GM19351 (cell line): ENCODE measurements around the gene SLC41A3.

ENCODE experiments used
- ATAC-seq: cut with Tn5 transposase; IDR thresholded peaks from one replicate; pipeline ENCODE4 v1.9.1; 2021; ENCODE audit warnings: mild to moderate bottlenecking, moderate library complexity; ENCODE audit not compliant: unreplicated experiment

Gene SLC41A3

DNA sequence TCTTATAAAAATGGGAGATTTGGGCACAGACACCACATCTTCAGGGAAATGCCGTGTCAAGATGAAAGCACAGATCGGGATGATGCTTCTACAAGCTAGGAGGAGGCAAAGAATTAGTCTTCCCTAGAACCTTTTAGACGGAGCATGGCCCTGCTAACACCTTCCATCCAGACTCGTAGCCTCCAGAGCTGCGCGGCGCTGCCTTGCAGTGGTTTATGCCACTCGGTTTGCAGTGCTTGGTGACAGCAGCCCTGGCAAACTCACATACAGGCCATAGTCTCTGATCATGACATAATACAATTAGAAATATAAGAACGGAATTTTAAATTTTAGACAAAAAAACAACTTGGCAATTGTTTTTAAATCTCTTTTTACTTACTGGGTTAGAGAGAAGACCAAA lies 37.1 kb upstream of the SLC41A3 start:
- no peak for ATAC-seq

GRCh38 chr3:126119976-126120375 lies 36.1 kb upstream of the SLC41A3 start:
- no peak for ATAC-seq

DNA sequence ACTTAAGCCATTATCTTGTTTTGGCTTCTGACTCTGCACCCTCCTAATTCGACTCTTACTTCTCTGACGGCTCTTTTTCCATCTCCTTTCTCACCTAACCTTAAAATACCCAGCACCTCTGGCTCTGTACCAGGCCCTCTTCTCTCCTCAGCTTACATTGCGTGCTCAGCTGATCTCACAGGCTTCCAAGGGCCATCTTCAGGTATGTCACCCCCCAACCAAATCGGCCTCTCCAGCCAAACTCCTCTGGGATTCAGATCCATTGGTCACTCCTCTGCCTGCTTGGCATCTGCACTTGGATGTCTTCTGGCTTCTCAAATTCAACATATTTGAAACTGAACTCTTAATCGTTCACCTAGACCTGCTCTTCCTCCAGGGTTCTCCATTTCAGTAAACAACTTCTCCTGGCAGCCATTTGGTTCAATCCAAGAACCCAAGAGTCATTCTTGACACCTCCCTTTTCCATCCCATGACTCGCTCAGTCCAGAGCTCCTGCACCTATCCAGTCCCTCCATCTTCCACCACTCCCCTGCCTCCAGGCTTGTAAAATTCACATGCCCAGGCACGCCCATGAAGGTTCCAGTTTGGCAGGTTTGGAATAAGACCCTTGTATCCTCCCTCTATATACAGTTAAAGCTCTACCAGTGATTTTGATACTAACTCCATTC lies 35.2 kb upstream of the SLC41A3 start:
- no peak for ATAC-seq

DNA sequence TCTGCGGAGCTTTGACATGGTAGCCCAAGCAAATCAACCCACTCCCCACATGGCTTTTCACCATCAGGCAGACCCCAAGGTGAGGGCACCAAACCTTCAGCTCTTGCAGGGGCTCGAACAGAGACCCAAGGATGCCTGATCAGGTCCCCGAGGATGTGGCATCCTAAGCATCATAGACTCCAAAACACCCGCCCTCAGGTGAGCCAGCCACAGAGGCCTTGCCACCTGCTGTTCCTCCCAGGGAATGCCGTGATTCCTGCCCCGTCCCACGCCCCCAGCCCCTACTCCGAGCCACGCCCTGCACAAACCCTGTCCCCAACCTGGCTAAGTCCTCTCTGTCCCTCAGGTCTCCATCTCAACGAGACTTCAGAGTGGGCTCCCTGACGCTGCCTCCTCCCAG lies 34.7 kb upstream of the SLC41A3 start:
- no peak for ATAC-seq

- ATAC-seq, result no peak
These were observed 33.9 kb upstream of the SLC41A3 start for GRCh38 chr3:126117786-126118185.

GRCh38 chr3:126117212-126117611 lies 33.3 kb upstream of the SLC41A3 start:
- ATAC-seq, result no peak

GRCh38 chr3:126116526-126116925 lies 32.6 kb upstream of the SLC41A3 start:
- ATAC-seq, result no peak

DNA sequence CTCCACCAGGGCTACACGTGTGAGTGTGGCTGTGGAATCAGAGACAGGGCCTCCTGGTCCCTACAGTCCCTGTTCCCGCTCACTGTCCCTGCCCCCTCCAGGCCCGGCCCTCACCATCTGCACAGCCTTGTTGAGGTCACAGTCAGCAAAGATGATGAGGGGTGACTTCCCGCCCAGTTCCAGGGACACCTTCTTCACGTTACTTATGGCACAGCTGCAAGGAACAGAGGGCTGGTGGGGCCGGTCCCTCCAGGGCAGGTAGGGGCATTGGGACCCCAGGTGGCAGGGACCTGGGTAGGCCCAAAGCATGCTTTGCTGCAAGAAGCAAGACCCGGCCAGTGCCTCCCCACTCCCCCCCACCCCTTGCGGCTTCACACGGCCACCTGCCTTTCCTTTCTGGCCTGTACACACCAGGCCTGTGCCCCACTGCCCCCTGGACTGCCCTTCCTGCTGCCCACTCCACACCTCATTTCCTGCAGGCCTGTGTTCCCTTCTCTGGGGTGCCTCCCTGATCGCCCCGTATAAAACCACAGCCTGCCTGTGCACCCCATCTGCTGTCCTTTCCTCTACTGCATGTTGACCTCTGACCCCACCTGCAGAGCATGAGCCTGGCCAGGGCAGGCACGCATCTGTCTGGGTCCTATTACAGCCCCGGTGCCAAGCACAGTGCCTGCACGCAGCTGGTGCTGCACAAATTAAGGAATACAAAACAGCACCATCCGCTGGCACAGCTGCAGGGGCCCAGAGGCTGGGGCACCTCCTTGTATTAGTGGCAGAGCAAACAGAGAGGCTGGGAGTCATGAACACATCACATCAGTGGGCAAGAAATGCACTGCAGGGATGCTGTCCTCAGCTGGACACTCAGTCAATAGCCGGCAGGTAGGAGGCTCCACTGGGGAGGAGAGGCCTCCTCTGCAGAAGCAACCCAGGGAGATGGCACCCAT lies 30.8 kb upstream of the SLC41A3 start:
- ATAC-seq, result no peak

DNA sequence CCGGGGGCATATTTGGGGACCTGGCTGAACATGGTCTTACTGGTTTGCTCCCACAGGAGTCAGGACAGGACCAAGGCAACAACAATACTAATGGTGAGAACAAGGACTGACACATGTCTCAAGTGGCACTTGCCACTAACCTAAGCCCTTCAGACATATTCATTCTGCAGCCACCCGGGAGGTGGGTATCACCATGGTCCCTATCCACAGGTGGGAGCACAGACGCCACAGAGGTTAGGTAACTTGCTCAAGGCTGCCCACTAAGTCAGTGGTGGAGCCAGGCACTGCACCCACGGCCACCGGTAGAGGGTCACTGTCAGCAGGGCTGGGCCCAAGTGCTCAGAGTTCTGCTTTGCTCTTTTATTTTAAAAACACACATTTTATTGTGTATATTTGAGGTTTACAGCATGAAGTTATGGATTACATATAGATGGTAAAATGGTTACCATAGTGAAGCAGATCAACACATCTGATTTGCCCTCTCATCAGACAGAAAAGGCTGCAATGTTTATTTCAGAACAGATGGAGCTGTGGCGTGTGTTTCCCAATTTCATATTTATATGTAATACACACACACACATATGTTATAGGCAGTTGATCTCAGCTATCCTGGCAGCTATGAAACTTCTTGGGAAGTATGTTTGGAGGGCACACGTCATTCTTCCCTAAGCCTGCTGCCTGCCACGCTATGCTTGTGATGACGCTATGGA lies 30.0 kb upstream of the SLC41A3 start:
- ATAC-seq, result no peak

- no peak for ATAC-seq
These were observed 29.3 kb upstream of the SLC41A3 start for GRCh38 chr3:126113238-126113555.

GRCh38 chr3:126112531-126113237 lies 28.8 kb upstream of the SLC41A3 start:
- no peak for ATAC-seq

- ATAC-seq, result no peak
These were observed 27.9 kb upstream of the SLC41A3 start for GRCh38 chr3:126111566-126112475.

DNA sequence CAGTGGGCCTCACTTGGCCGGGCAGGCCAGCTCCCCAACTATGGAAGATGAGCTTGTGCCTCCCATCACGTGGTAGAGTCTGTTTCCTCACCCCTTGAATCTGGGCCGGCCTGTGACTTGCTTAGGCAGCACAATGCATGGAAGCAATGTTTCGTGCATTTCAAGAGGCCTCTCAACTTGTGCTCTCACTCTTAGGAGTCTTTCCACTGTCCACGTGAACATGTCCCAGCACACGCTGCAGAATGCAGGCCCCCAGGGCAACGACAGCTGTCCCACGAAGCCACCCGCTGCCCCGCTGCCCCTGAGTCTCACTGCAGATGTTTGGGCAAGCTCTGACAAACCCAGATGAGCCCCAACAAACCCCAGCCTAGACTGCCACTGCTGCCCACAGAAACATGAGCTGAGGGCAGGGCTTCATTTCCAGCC lies 27.2 kb upstream of the SLC41A3 start:
- ATAC-seq, result no peak

DNA sequence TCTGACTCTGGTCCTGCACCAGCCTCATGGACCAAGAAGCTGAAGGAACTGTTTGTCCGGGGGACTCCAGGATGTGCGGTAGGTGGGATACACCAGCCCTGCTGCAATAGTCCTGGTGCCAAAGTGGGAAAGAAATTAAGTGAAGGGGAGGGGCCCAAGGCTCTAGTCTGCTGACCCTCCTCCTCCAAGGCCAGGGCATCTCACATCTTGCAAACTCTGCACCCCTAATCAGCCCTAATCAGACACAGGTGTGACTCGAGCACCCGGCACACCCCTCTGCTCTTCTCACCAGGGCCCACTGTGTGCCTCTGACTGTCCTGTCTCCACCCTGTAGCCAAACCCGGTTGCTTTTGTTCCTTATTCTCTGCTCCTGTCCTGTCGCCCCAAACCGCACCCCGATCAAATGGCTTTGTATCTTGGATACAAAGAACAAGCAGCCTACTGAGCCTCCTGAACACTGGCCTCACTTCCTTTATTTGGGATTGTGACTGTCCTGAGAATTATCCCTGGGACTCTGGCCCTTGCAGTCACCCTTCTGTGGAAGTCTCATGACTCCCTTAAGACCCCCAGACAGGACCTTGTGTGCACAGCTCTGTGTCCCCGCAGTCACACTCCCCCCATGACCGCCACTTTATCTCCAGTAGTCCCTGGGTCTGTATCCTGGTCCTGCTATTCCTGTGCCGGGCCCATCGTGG lies 26.7 kb upstream of the SLC41A3 start:
- no peak for ATAC-seq

DNA sequence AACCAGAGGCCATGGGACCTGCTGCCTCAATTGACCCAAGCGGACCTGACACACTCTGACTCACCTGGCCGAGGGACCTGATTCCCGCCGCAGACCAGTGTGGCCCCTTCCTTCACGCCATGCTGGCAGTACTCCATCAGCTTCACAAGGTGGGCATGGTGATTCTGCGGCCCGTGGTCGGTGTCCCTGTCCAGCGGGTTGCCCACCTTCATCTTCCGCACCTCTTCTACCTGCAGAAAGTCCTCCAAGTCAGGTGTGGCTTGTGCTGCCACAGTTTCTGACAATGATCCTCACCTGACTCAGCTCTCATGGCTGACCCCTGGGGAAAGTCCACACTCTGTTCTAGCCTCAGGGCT lies 25.9 kb upstream of the SLC41A3 start:
- no peak for ATAC-seq

DNA sequence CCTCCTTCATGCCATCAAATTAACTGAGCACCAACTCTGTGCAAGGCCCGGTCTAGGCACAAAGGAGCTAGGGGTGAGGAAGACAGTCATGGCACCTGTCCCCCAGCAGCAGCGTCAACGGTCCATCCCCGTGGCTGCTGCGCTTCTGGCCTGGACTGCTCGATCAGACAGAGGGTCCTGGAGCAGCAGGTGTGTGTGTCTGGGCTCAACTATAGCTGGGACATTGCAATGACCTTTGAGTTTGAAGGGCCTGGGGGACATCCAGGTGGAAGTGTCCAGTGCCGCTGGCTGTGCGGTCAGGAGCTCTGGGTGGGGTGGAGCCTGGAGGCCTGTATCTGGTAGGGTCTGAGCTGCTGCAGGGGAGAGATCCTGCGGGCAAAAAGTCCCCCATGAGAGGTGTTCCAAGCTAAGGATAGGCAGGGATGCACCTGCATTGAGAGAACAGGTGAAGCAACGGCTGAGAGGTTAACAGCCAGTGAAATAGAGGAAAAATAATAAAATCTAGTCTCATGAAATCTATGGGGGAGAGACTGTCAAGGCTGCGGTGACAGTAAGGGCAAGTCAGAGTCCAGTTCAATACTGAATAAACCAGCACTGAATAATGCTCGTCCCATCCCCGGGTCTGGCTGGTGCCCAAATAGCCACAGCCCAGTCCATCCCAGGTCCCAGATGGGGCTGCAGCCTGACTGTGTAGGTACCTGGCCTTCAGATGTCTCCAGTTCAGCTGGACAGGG lies 25.4 kb upstream of the SLC41A3 start:
- ATAC-seq, result no peak

DNA sequence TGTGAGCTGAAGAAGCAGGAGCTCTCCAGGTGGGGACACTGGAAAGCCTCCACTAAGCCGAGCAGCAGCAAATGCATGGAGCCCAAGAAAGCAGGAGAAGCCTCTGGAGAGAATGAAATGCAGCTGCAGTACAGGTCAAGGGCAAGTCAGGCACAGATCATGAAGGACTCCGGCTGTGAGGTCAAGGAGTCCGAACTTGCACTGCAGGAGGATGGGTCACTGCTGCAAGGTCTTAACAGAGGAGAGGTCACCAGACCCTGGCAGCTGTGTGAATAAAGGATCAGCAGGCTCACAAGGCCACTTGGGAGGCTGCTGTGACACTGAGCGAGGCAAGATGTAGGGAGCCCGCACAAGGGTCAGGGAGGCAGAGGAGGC lies 24.7 kb upstream of the SLC41A3 start:
- ATAC-seq, result no peak

- no peak for ATAC-seq
These were observed 24.2 kb upstream of the SLC41A3 start for GRCh38 chr3:126107957-126108675.
